Measurements from ENCODE around the gene SETD3. TPM values are rescaled to one million over a fixed set of nuclear protein-coding genes. Genes with fewer than 3 reads are reported as not detected.
A peak's percentile ranks its signal among the peaks of the same experiment; 100 is the strongest.

The SETD3 gene
- total RNA-seq, 4 donors from 2014 or later, result 29.1 to 65.4 (median 36.3) TPM

- intact Hi-C loops (cut with DNase I), result no loop called here
- no peak for TF ChIP-seq POLR2A (IDR thresholded peaks at IDR 0.05)
- TF ChIP-seq CTCF (IDR thresholded peaks at IDR 0.05), result no peak
- H3K4me1 ChIP-seq, result peaks cover 18 to 49% (median 21%) of the 10 kb centered on the region in 3 donors
Measured at GRCh38 chr14:99522934-99523703, 42.5 kb upstream of the SETD3 start.

GRCh38 chr14:99522457-99522891 is 41.8 kb upstream of the SETD3 start:
- 24 to 40% methylated on average over 4 of the region's 12 CpGs for WGBS, 2 donors
- no peak overlapping the region for H3K4me3 ChIP-seq
- no peaks in the 10 kb centered on the region for H3K27me3 ChIP-seq
- intact Hi-C loops (cut with DNase I), result no loop called here
- TF ChIP-seq CTCF (IDR thresholded peaks at IDR 0.05), result no peak
- TF ChIP-seq POLR2A (IDR thresholded peaks at IDR 0.05), result no peak
- no peak for DNase-seq
- peaks cover 0 to 28% (median 0%) of the 10 kb centered on the region in 3 donors for H3K36me3 ChIP-seq
- peak overlapping the region in 3 of 4 donors; percentile 67 to 78 (median 68) for H3K27ac ChIP-seq
- no peaks in the 10 kb centered on the region for H3K9me3 ChIP-seq
- peaks cover 18 to 53% (median 21%) of the 10 kb centered on the region in 3 donors for H3K4me1 ChIP-seq

More at GRCh38 chr14:99522934-99523703, 42.5 kb upstream of the SETD3 start:
- DNase-seq, result no peak
- H3K9me3 ChIP-seq, result no peaks in the 10 kb centered on the region
- peaks cover 0 to 28% (median 0%) of the 10 kb centered on the region in 3 donors for H3K36me3 ChIP-seq
- no peak overlapping the region for H3K4me3 ChIP-seq
- no peaks in the 10 kb centered on the region for H3K27me3 ChIP-seq
- peak overlapping the region; percentile 26 to 78 (median 68) for H3K27ac ChIP-seq
- 85% methylated on average over 4 of the region's 14 CpGs; no CpG with 5 or more reads in 1 of the 2 donors for WGBS, 2 donors

GRCh38 chr14:99522025-99522401 is 41.4 kb upstream of the SETD3 start:
- 60 to 78% methylated on average over 6 to 11 of the region's 18 CpGs for WGBS, 2 donors
- H3K4me1 ChIP-seq, result peaks cover 18 to 53% (median 21%) of the 10 kb centered on the region in 3 donors
- no peak for DNase-seq

GRCh38 chr14:99521176-99522024 is 40.7 kb upstream of the SETD3 start:
- DNase-seq, result no peak
- H3K27me3 ChIP-seq, result no peaks in the 10 kb centered on the region
- intact Hi-C loops (cut with DNase I), result no loop called here

More at GRCh38 chr14:99522025-99522401, 41.4 kb upstream of the SETD3 start:
- Histone ChIP-seq H3K27me3 (no peaks in the 10 kb centered on the region), H3K9me3 (no peaks in the 10 kb centered on the region), H3K36me3 (peaks cover 0 to 28% (median 0%) of the 10 kb centered on the region in 3 donors), H3K4me3 (no peak overlapping the region), H3K27ac (peak overlapping the region in 2 of 4 donors; percentile 1 to 10)
- intact Hi-C loops (cut with DNase I), result no loop called here
- TF ChIP-seq CTCF (IDR thresholded peaks at IDR 0.05), result no peak

More at GRCh38 chr14:99521176-99522024, 40.7 kb upstream of the SETD3 start:
- Histone ChIP-seq H3K9me3 (no peaks in the 10 kb centered on the region), H3K27ac (no peak overlapping the region), H3K4me3 (no peak overlapping the region), H3K4me1 (peaks cover 18 to 53% (median 21%) of the 10 kb centered on the region in 3 donors), H3K36me3 (peaks cover 0 to 28% (median 0%) of the 10 kb centered on the region in 3 donors)
- WGBS, 2 donors, result 87% methylated on average over 17 of the region's 25 CpGs; no CpG with 5 or more reads in 1 of the 2 donors
- TF ChIP-seq POLR2A (IDR thresholded peaks at IDR 0.05) (no peak), CTCF (IDR thresholded peaks at IDR 0.05) (no peak)
